ENCODE measurements around the gene CPN1.
"Not testable (repeated sequence)": the region's sequence is repeated elsewhere in the genome, so short reads cannot be mapped to it uniquely, and the experiment has no call there.

The CPN1 gene

DNA sequence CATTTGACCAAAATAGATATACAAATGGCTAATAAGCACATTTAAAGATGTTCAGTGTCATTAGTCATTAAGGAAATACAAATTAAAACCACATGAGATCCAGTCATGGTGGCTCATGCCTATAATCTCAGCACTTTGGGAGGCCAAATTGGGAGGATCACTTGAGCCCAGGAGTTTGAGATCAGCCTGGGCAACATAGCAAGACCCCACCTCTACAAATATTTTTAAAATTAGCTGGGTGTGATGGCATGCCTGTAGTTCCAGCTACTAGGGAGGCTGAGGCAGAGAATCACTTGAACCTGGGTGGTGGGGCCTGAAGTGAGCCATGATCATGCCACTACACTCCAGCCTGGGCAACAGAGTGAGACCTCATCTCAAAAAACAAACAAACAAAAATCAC lies 607 bp upstream of the CPN1 start:
- not testable (repeated sequence) for H3K4me1 ChIP-seq (ENCODE audit: control insufficient read depth, insufficient read depth, low read length)

DNA sequence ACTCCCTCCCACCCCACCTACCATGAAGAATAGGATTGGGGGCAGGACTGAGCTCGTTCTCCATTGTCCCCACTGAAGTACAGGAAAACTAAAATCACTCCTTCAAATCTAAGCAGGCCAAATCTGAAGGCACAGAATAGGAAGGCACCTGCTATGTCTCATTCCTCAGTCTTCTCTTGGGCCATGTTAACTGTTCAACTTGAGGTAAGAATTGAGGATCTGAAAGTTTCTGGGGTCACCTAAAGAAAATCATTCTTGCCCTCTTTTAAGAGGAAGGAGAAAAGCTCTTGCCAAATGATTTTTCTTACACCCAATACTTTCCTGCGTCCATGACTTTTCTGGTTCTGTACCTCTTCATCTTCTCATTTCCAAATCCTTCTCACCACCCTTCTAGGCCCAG lies 4.9 kb downstream of the CPN1 start:
- no peak for DNase-seq (ENCODE audit: low read depth, low spot score)
- no CpG with 5 or more reads among the region's 2 CpGs for WGBS (ENCODE audit: insufficient coverage, insufficient read length)
- no peaks in the 10 kb centered on the region for H3K36me3 ChIP-seq (ENCODE audit: control insufficient read depth, insufficient read depth, low read length)
- no peaks in the 10 kb centered on the region for H3K9me3 ChIP-seq (ENCODE audit: control insufficient read depth, insufficient read depth, low read length)
- H3K27me3 ChIP-seq (ENCODE audit: control insufficient read depth, insufficient read depth, low read length): no peaks in the 10 kb centered on the region
- H3K4me1 ChIP-seq (ENCODE audit: control insufficient read depth, insufficient read depth, low read length): no peaks in the 10 kb centered on the region; the same call in 1 of the 2 replicates
- H3K4me3 ChIP-seq (ENCODE audit: low read length): no peak overlapping the region
- no peak overlapping the region for H3K27ac ChIP-seq (ENCODE audit: low read length)

More for the DNA sequence above, 607 bp upstream of the CPN1 start:
- not testable (repeated sequence) for H3K9me3 ChIP-seq (ENCODE audit: control insufficient read depth, insufficient read depth, low read length); H3K4me3 ChIP-seq (ENCODE audit: low read length); DNase-seq (ENCODE audit: low read depth, low spot score); H3K36me3 ChIP-seq (ENCODE audit: control insufficient read depth, insufficient read depth, low read length); H3K27ac ChIP-seq (ENCODE audit: low read length); H3K27me3 ChIP-seq (ENCODE audit: control insufficient read depth, insufficient read depth, low read length)

DNA sequence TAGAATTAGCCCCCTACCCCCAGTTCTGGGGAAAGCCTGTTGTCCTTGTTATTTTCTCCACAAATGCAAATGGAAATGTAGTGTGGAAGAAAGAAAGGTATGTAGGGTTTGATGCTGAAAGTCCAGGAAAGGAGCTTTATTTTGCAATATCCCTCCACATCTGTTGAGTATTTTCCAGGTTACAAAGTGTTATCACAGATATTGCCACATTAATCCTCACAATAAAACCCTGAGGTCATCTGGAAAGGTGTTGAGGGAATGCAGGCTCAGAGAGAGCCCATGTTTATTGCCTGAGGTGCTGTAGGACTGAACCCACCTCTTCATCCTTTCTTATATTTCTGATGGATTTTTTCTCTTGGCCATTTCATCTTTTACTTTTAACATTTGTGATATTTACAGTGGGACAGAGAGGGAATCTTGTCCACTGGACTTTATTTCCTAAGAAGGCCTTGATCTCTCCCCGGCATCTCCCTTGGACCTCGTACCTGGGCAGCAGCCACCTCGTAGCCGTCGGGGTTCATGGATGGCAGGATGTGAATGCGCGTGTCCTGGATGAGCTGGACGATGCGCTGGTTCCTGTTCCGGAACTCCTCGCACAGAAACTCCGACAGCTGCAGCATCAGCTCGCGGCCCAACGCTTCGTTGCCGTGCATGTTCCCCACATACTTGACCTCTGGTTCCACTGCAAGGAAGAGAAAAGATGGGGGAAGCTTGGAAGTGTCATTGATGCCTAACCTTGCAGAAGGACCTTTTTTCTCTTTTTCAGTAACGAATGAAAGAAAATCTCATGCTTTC lies 6.0 kb downstream of the CPN1 start:
- H3K27me3 ChIP-seq (ENCODE audit: control insufficient read depth, insufficient read depth, low read length): no peaks in the 10 kb centered on the region
- no peaks in the 10 kb centered on the region; the same call in 1 of the 2 replicates for H3K4me1 ChIP-seq (ENCODE audit: control insufficient read depth, insufficient read depth, low read length)
- H3K9me3 ChIP-seq (ENCODE audit: control insufficient read depth, insufficient read depth, low read length): no peaks in the 10 kb centered on the region
- H3K27ac ChIP-seq (ENCODE audit: low read length): no peak overlapping the region
- H3K36me3 ChIP-seq (ENCODE audit: control insufficient read depth, insufficient read depth, low read length): no peaks in the 10 kb centered on the region
- DNase-seq (ENCODE audit: low read depth, low spot score): no peak
- WGBS (ENCODE audit: insufficient coverage, insufficient read length): no CpG with 5 or more reads among the region's 18 CpGs
- no peak overlapping the region for H3K4me3 ChIP-seq (ENCODE audit: low read length)

DNA sequence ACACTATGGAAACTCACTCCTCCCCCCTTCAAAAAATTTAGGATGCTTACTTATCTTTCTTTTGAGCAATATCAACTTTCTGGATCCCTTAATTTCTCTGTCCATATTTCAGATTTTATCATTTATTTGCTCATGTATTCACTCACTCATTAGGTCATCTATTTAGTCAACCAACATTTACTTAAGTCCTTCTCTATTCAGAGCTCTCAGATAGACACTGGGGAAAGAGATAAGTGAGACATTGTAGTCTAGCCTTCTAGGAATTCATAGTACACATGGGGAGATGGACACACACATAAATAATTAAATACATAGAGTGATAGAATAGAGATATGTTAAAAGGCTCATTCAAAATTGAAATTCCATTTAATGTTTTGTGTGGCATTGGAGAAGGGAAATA lies 9.2 kb downstream of the CPN1 start:
- Histone ChIP-seq H3K4me3 (ENCODE audit: low read length) (no peak overlapping the region), H3K9me3 (ENCODE audit: control insufficient read depth, insufficient read depth, low read length) (no peaks in the 10 kb centered on the region), H3K27me3 (ENCODE audit: control insufficient read depth, insufficient read depth, low read length) (no peaks in the 10 kb centered on the region), H3K27ac (ENCODE audit: low read length) (no peak overlapping the region), H3K36me3 (ENCODE audit: control insufficient read depth, insufficient read depth, low read length) (no peaks in the 10 kb centered on the region), H3K4me1 (ENCODE audit: control insufficient read depth, insufficient read depth, low read length) (no peaks in the 10 kb centered on the region; the same call in 1 of the 2 replicates)
- no peak for DNase-seq (ENCODE audit: low read depth, low spot score)

DNA sequence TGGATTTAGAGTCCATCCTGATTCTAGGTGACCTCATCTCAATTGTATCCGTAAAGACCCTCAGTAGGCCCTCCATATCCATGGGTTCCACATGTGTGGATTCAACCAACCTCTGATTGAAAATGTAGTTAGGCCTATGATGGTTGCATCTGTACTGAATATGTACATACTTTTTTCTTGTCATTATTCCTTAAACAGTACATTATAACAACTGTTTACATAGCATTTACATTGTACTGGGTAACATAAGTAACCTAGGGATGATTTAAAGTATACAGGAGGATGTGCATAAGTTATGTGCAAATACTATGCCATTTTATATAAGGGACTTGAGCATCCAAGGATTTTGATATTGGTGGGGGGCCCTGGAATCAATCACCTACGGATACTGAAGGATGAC lies 10.1 kb downstream of the CPN1 start:
- no peaks in the 10 kb centered on the region for H3K27me3 ChIP-seq (ENCODE audit: control insufficient read depth, insufficient read depth, low read length)
- DNase-seq (ENCODE audit: low read depth, low spot score): no peak
- no CpG with 5 or more reads among the region's 2 CpGs for WGBS (ENCODE audit: insufficient coverage, insufficient read length)
- H3K9me3 ChIP-seq (ENCODE audit: control insufficient read depth, insufficient read depth, low read length): no peaks in the 10 kb centered on the region
- no peak overlapping the region for H3K4me3 ChIP-seq (ENCODE audit: low read length)
- H3K4me1 ChIP-seq (ENCODE audit: control insufficient read depth, insufficient read depth, low read length): no peaks in the 10 kb centered on the region; the same call in 1 of the 2 replicates
- H3K36me3 ChIP-seq (ENCODE audit: control insufficient read depth, insufficient read depth, low read length): no peaks in the 10 kb centered on the region
- H3K27ac ChIP-seq (ENCODE audit: low read length): no peak overlapping the region

DNA sequence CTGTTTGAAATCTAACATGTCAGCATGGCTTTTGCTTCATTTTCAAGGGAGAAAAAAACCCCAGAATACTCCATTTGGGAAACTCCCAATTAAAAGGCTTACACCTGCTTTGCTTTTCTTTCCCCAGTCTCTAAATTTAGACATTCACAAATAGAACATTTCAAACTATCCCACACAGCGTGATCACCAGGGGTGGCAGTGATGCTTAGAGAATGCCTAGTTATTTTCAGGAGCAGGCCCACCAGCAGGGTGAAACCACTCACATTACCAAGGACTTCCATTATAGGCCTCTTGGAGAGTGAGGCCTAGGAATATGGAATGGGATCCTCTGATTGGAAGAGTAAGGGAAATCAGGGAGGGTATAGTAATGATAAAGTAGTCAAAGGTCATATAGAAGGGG lies 14.2 kb downstream of the CPN1 start:
- H3K36me3 ChIP-seq (ENCODE audit: control insufficient read depth, insufficient read depth, low read length): no peaks in the 10 kb centered on the region
- no peak overlapping the region for H3K27ac ChIP-seq (ENCODE audit: low read length)

DNA sequence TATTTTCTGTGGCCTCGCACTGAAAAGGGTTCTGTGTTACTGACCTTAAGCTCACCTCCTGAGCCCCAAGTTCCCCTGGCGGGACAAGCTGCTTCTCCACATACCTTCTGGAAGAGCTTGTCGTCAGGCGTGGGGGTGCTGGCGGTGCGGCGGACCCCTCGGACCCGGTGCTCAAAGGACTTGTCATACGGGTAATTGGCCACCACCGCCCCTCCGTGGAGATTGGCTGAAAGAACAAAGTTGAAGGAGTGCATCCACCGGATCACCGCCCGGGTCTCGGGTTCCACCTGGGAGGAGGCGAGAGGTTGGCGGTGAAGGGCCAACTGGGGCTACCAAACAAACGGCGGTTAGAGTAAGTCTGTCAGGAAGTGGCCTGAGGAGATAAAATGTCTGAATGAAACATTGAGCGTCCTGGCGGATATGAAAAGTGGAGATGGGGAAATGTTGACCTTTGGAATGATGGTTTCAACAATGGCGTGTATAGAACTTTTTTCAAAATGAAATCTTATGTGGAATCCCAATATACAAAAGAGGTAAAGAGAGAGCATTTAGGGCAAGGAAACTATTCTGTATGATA lies 16.5 kb downstream of the CPN1 start:
- no peak for DNase-seq (ENCODE audit: low read depth, low spot score)
- H3K4me1 ChIP-seq (ENCODE audit: control insufficient read depth, insufficient read depth, low read length): no peaks in the 10 kb centered on the region
- WGBS (ENCODE audit: insufficient coverage, insufficient read length): no CpG with 5 or more reads among the region's 23 CpGs
- no peaks in the 10 kb centered on the region for H3K27me3 ChIP-seq (ENCODE audit: control insufficient read depth, insufficient read depth, low read length)
- H3K9me3 ChIP-seq (ENCODE audit: control insufficient read depth, insufficient read depth, low read length): no peaks in the 10 kb centered on the region
- H3K36me3 ChIP-seq (ENCODE audit: control insufficient read depth, insufficient read depth, low read length): no peaks in the 10 kb centered on the region
- no peak overlapping the region for H3K27ac ChIP-seq (ENCODE audit: low read length)
- H3K4me3 ChIP-seq (ENCODE audit: low read length): no peak overlapping the region

More for the DNA sequence above, 14.2 kb downstream of the CPN1 start:
- no peak for DNase-seq (ENCODE audit: low read depth, low spot score)
- Histone ChIP-seq H3K9me3 (ENCODE audit: control insufficient read depth, insufficient read depth, low read length) (no peaks in the 10 kb centered on the region), H3K4me1 (ENCODE audit: control insufficient read depth, insufficient read depth, low read length) (no peaks in the 10 kb centered on the region), H3K27me3 (ENCODE audit: control insufficient read depth, insufficient read depth, low read length) (no peaks in the 10 kb centered on the region), H3K4me3 (ENCODE audit: low read length) (no peak overlapping the region)
- no CpG with 5 or more reads among the region's 1 CpG for WGBS (ENCODE audit: insufficient coverage, insufficient read length)

DNA sequence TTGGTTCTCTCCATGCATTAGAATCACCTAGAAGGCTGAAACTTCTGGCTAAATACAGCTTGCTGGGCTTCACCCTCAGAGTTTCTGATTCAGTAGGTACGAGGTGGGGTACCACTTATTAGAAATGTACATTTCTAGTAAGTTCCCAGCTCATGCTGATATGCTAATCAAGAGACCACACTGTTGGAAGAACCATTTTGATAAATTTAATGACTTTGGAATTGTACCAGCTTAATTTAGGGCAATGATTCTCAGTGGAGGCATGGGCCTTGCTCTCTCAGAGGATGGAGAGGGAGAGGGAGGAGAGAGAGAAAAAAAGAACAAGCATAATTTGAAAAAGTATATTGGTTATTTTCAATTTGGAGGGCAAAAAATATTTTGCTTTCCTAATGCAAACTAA lies 20.3 kb downstream of the CPN1 start:
- Histone ChIP-seq H3K4me1 (ENCODE audit: control insufficient read depth, insufficient read depth, low read length) (no peaks in the 10 kb centered on the region), H3K27ac (ENCODE audit: low read length) (no peak overlapping the region), H3K4me3 (ENCODE audit: low read length) (no peak overlapping the region), H3K27me3 (ENCODE audit: control insufficient read depth, insufficient read depth, low read length) (no peaks in the 10 kb centered on the region), H3K9me3 (ENCODE audit: control insufficient read depth, insufficient read depth, low read length) (no peaks in the 10 kb centered on the region), H3K36me3 (ENCODE audit: control insufficient read depth, insufficient read depth, low read length) (no peaks in the 10 kb centered on the region)
- no CpG with 5 or more reads among the region's 1 CpG for WGBS (ENCODE audit: insufficient coverage, insufficient read length)
- no peak for DNase-seq (ENCODE audit: low read depth, low spot score)

DNA sequence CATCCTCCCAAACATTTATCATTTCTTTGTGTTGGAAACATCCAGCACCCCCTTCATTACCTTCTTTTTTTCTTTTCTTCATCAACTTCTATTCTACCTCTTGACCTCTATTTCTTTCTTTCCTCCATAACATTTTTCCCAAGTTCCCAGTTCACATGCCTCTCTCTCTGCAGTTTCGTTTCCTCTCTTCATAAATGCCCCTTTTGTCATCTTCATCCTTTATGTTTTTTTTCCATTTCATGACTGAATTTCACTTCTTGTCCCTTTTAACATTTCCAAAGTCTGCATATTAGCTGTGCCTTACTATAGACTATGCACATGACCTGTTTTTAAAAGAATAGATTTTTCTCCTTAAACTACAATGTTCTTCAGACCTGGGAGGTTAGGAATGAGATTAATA lies 23.7 kb downstream of the CPN1 start:
- no peaks in the 10 kb centered on the region for H3K36me3 ChIP-seq (ENCODE audit: control insufficient read depth, insufficient read depth, low read length)
- no CpG with 5 or more reads among the region's 1 CpG for WGBS (ENCODE audit: insufficient coverage, insufficient read length)
- no peaks in the 10 kb centered on the region for H3K4me1 ChIP-seq (ENCODE audit: control insufficient read depth, insufficient read depth, low read length)
- no peak overlapping the region for H3K27ac ChIP-seq (ENCODE audit: low read length)
- DNase-seq (ENCODE audit: low read depth, low spot score): no peak
- no peaks in the 10 kb centered on the region for H3K9me3 ChIP-seq (ENCODE audit: control insufficient read depth, insufficient read depth, low read length)
- H3K4me3 ChIP-seq (ENCODE audit: low read length): no peak overlapping the region
- H3K27me3 ChIP-seq (ENCODE audit: control insufficient read depth, insufficient read depth, low read length): no peaks in the 10 kb centered on the region

DNA sequence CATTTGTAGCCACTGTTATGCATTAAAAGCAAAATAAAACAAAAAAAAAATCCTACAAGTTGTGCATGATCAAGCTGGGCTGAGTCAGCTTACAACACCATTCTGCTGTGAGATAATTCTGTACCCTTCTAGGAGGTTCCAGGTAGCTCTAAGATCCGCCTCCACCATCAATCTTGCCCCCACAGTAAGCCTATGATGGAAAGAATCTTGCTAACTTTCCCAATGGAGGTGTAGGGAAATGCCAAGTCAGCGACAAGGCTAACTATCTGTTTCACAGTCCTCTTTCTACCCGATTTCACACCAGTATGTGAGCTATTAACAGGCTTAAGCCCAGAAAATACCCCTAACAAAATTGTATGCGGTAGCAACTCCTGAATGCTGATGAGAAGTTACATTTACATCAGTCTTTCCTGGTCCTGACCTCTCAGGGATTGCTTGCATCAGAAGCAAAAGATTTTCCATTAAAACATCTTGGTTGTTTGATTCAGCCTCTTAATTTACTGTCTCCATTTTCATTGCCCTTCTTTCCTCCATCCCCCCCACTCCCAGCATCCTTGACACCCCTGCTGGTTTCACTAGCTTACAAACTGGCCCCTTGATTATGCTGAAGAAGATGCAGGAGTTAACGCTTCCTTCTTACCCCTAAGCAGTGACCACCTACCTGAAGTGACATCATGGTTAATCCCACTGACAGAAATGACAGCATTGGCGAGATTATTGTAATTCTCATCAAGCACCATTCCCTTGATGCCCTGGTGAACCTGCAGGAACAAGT lies 27.8 kb downstream of the CPN1 start:
- no peaks in the 10 kb centered on the region for H3K36me3 ChIP-seq (ENCODE audit: control insufficient read depth, insufficient read depth, low read length)
- no CpG with 5 or more reads among the region's 6 CpGs for WGBS (ENCODE audit: insufficient coverage, insufficient read length)
- H3K4me3 ChIP-seq (ENCODE audit: low read length): no peak overlapping the region
- H3K9me3 ChIP-seq (ENCODE audit: control insufficient read depth, insufficient read depth, low read length): no peaks in the 10 kb centered on the region
- H3K4me1 ChIP-seq (ENCODE audit: control insufficient read depth, insufficient read depth, low read length): no peaks in the 10 kb centered on the region
- H3K27me3 ChIP-seq (ENCODE audit: control insufficient read depth, insufficient read depth, low read length): no peaks in the 10 kb centered on the region
- no peak for DNase-seq (ENCODE audit: low read depth, low spot score)
- no peak overlapping the region for H3K27ac ChIP-seq (ENCODE audit: low read length)
